ENCODE results near the gene FBRSL1. TPM values are rescaled to one million over a fixed set of nuclear protein-coding genes. Genes with fewer than 3 reads are reported as not detected.

The FBRSL1 gene
- total RNA-seq, 1 experiment from 2014 or later = 124 TPM

DNA sequence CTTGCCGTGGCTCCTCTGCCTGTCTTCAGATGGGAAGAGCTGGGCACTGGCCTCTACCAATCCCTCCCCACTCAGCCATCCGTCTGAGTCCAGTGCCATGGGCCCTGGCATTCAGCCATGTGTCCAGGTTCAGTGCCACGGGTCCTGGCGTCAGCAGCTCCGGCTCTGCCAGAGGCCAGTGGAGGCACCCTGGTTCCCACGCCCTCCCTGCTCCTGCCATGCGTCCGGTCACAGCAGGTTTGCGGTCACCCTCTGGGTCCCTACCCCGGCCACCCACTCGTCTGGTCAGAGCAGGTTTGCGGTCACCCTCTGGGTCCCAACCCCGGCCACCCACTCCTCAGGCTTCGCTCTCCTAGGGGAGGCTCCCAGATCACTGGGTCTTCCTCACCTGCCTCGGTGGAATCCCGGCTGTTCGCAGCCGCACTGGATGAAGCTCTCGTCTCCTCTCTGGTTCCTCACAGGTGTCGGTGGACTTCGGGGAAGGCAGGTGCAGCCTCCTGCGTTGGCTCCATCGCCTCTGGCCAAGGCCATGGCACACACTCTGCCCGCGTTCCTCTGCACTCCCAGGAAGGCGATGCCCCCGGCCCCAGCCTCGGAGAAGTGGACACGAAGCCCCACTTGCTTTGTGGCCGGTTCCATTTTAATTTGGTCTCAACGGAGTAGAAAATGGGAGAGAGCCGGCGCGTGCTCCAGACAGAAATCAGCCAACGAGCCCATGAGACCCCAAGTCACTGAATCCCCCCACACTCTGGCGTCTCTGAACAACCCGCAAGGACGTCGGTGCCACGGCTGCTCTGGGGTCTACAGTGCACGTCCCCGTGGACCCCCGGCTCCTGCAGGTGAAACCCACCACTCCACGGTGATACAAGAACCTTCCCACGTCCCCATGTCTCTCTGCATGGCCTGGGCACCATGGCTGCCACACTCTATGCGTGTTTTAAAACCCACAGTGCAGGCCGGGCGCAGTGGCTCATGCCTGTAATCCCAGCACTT, 47.8 kb upstream of the FBRSL1 start (continued):
- TF ChIP-seq SP1 (IDR thresholded peaks at IDR 0.05; ENCODE audit: low read depth) (no peak), FOSL1 (IDR thresholded peaks at IDR 0.05; ENCODE audit: low read depth) (no peak), ZNF274 (IDR thresholded peaks at IDR 0.05; ENCODE audit: low read depth, low read length) (no peak), EZH2phosphoT487 (IDR thresholded peaks at IDR 0.05; ENCODE audit: borderline replicate concordance) (no peak)

- no peak overlapping the region for H3K4me3 ChIP-seq (replicated peaks in 1 of 2; ENCODE audit: low read depth in 1 of 2, low read length in 2 of 2)
- CTCF ChIA-PET = no interaction called here
- H3K9me2 ChIP-seq (ENCODE audit: insufficient read depth) = no peaks in the 10 kb centered on the region
- no peak overlapping the region for H3K27ac ChIP-seq (ENCODE audit: low read depth, low read length)
- POLR2A ChIA-PET = no interaction called here
- H4K20me1 ChIP-seq (ENCODE audit: insufficient read depth) = no peaks in the 10 kb centered on the region
- H3K36me3 ChIP-seq (ENCODE audit: control insufficient read depth in 1 of 2, insufficient read depth in 2 of 2, low read length in 2 of 2) = no peaks in the 10 kb centered on the region
- no peaks in the 10 kb centered on the region for H3K27me3 ChIP-seq (ENCODE audit: insufficient read depth, low read length)
- H2AFZ ChIP-seq (ENCODE audit: low read depth, low read length, poor library complexity, severe bottlenecking) = no peak overlapping the region
- RAD21 ChIA-PET (ENCODE audit: low non-redundant PET in 1 of 2, low total read pairs in 2 of 2, uncharacterized antibody in 2 of 2, unreplicated experiment in 2 of 2) = no interaction called here
- peaks cover 0 to 13% of the 10 kb centered on the region in 2 experiments; a peak in 2 of 4 replicates for H3K4me1 ChIP-seq (ENCODE audit: control insufficient read depth in 1 of 2, insufficient read depth in 2 of 2, low read length in 2 of 2)
- no peaks in the 10 kb centered on the region; a peak in 1 of 4 replicates for H3K9me3 ChIP-seq (ENCODE audit: control insufficient read depth in 1 of 2, insufficient read depth in 1 of 2, low read depth in 1 of 2, low read length in 2 of 2)
- intact Hi-C loops (cut with micrococcal nuclease) = no loop called here
- ATAC-seq (no peak), DNase-seq (ENCODE audit: low read depth, low spot score) (no peak)
- no peak overlapping the region for H3K9ac ChIP-seq (ENCODE audit: low read length)
- no peak overlapping the region for H3K4me2 ChIP-seq (ENCODE audit: low read length)
- BruUV-seq (replicated peaks) = no TSS peak
- H3K79me2 ChIP-seq (ENCODE audit: insufficient read depth, low read length) = no peaks in the 10 kb centered on the region
- no peak for TF ChIP-seq SIN3A (IDR thresholded peaks at IDR 0.05; ENCODE audit: low read depth)
- no peak for TF ChIP-seq SP1 (IDR thresholded peaks at IDR 0.05; ENCODE audit: low read depth)
- TF ChIP-seq EZH2 (IDR thresholded peaks at IDR 0.05) = no peak
- TF ChIP-seq ZNF274 (IDR thresholded peaks at IDR 0.05; ENCODE audit: low read depth, low read length) = no peak
- no peak for TF ChIP-seq EGR1 (IDR thresholded peaks at IDR 0.05; ENCODE audit: low read depth)
- TF ChIP-seq SRF (IDR thresholded peaks at IDR 0.05; ENCODE audit: low read depth) = no peak
- TF ChIP-seq POLR2A (IDR thresholded peaks at IDR 0.05; ENCODE audit: borderline replicate concordance, extremely low read depth, insufficient read depth, insufficient read length) = no peak
- TF ChIP-seq, protein P1, sequence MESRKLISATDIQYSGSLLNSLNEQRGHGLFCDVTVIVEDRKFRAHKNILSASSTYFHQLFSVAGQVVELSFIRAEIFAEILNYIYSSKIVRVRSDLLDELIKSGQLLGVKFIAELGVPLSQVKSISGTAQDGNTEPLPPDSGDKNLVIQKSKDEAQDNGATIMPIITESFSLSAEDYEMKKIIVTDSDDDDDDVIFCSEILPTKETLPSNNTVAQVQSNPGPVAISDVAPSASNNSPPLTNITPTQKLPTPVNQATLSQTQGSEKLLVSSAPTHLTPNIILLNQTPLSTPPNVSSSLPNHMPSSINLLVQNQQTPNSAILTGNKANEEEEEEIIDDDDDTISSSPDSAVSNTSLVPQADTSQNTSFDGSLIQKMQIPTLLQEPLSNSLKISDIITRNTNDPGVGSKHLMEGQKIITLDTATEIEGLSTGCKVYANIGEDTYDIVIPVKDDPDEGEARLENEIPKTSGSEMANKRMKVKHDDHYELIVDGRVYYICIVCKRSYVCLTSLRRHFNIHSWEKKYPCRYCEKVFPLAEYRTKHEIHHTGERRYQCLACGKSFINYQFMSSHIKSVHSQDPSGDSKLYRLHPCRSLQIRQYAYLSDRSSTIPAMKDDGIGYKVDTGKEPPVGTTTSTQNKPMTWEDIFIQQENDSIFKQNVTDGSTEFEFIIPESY (IDR thresholded peaks at IDR 0.05; ENCODE audit: extremely low read depth, insufficient replicate concordance, low read length) = no peak
- TF ChIP-seq, protein P2, sequence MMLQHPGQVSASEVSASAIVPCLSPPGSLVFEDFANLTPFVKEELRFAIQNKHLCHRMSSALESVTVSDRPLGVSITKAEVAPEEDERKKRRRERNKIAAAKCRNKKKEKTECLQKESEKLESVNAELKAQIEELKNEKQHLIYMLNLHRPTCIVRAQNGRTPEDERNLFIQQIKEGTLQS (IDR thresholded peaks at IDR 0.05) = no peak
These were observed 46.9 kb upstream of the FBRSL1 start for GRCh38 chr12:132443091-132443490.
